GM21723 (cell line): ENCODE results near the gene SMYD3.

Source experiments
- ATAC-seq: cut with Tn5 transposase; IDR thresholded peaks from one replicate; pipeline ENCODE4 v1.9.1; 2021; ENCODE audit warnings: mild to moderate bottlenecking, moderate library complexity; ENCODE audit not compliant: unreplicated experiment

The SMYD3 gene

GRCh38 chr1:246156847-246157246 lies 350.2 kb downstream of the SMYD3 start:
- ATAC-seq = no peak

GRCh38 chr1:246155923-246156322 lies 351.2 kb downstream of the SMYD3 start:
- no peak for ATAC-seq

DNA sequence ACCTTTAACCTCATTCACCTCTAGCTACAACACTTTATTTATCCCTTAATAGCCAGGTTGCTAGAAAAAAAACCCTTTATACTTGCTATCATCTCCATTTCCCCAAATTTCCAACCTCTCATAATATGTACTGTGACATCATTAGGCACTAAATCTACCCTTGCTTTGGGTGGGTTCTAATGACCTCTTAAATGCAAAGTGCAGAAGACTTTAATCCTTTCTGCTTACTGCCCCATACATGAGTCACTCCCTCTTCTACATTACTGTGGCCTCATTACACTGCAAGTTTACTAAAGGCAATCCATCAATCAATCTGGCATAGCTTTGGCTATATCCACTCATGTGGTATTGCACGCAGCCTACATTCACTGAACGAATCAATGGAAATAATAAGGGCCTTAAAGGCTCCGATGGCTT lies 353.3 kb downstream of the SMYD3 start:
- no peak for ATAC-seq

- ATAC-seq = no peak
These were observed 354.1 kb downstream of the SMYD3 start for GRCh38 chr1:246152986-246153431.

DNA sequence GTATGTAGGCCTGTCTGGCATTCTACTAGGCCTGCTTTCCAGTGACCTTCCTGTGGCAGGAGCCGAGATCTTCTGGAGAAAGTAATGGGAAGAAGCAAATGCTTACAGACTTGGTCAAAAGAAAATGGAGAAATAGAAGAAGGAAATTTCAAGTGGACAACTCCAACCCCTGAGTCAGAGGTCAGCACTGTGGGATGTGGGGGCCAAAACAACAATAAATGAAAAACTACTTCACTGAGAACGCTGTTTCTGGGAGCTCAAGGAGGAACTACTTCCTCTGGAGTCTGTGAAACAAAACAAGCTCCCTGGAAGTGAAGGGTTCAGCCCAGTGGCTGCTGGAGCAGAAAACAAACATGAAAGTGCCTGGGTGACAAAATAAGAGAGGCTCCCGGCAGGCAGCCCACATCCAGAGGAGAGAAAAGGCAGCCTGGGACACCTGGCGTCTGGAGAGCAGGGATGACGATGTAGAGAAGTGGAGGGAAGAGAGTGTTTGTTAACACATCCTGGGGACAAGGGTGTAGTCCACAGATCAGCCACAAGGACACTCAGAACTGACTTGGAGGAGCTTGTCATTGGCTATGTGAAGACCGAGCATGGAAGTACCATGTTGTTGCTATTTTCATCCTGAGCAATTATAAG lies 355.2 kb downstream of the SMYD3 start:
- no peak for ATAC-seq

DNA sequence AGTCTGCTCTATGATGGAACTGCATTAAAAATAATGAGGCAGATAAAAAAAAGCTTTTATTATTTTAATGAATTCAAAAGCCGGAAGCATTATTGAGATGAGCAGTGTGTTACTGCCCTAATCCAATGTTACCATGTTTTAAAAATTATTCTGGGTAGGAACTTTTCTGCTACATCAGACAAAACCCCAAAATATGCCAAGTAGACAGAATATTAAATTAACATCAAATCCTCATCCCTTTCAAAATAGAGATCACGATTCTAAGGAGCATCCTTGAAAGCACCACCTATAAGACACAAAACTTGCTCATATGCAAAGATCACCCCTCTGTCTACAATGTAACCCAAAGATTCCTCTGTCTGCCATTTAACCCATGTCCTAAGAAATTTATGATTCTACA lies 357.5 kb downstream of the SMYD3 start:
- ATAC-seq = no peak

DNA sequence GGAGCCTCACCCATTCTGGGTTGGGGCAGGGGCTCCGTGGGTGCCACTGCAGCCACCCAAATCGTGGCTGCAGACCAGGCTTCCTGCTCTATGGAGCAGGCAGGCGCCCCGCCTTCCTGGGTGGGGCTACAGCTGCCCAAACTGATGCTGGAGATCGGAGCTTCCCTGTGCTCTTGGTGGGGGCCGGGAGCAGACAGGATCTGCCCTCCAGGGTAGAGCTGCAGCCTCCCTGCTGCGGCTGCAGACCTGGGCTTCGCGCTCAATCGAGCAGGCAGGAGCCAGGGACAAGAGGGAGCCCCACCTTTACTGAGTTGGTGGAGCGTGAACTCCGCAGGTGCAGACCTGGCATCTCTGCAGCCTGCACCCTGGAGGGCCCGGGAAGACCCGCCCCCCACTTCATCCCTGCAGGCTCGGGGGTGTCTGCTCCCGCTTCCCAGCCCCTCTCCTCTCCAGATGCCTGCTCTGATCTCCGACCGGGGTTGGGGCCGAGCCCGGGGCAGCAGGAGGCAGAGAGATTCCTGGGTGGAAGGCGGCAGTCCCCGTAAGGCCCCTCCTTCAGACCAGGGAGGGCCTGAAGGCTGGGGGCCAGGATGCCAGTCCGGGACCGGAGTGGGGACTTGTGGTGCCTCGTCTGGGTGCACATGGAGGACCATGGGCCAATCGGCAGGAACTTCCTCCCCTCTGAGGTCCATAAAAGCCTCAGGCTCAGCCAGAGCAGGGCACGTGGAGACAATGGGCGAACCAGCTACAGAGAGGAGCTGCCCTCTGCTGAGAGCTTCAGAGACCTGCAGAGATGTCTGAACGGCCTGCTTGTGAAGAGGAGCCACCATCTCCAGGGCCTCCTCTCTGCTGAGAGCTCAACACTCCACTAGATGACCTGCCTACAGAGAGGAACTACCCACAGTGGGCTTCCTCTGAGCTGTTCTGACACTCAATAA lies 359.3 kb downstream of the SMYD3 start:
- no peak for ATAC-seq

- ATAC-seq = no peak
These were observed 360.1 kb downstream of the SMYD3 start for GRCh38 chr1:246146804-246147523.

DNA sequence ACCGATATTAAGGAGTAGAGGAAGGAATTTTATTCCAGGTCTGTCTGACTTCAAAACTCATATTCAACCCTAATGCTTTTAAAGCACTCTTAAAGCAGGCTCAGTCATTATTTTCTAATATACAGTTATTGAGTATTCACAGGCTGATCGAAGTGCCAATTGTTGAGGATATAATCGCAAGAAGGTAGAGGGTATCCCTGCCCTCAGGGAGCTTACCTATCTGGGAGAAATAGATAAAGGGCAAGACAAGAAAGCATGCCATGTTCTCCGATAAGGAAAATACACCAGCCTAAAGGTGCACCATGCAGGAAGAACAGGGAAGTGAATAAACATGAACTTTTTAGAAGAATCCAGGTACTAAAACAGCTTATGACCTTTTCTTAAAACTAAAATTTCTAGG lies 361.2 kb downstream of the SMYD3 start:
- no peak for ATAC-seq

DNA sequence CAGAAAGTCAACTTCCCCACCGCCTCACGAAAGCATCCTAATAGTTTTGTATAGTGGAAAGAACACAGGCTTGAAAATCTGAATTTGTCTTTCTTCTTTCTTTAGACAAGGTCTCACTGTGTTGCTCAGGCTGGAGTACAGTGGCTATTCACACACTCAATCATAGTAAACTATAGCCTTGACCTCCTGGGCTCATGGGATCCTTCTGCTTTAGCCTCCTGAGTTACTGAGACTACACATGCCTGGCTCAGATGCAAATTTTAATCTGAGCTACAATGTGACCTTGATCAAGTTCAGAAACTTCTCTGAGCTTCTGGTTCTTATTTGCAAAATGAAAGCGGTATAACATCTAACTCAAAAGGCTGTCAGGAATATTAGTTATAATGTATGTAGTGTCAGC lies 362.1 kb downstream of the SMYD3 start:
- no peak for ATAC-seq

DNA sequence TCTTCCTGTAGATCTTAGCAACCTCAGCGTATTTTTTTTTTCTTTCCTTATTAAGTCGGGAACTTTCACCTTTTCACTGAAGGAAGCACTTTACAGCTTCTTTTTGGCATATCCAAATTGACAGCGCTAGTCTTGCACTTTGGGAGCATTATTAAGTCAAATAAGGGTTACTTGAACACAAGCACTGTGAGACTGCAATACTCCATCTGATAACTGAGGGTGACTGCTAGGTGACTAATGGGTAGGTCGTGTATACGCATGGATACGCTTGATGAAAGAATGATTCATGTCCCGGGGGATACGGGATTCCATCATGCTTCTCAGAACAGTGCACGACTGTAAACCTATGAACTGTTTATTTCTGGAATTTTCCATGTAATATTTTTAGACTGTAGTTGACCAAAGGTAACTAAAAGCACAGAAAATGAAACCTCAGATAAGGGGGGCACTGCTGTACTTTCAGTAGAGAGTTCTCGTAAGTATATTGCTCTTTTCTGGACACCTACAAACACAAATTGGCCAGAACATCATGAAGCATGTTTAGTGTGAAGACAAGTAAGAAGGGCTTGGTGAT lies 364.7 kb downstream of the SMYD3 start:
- no peak for ATAC-seq

DNA sequence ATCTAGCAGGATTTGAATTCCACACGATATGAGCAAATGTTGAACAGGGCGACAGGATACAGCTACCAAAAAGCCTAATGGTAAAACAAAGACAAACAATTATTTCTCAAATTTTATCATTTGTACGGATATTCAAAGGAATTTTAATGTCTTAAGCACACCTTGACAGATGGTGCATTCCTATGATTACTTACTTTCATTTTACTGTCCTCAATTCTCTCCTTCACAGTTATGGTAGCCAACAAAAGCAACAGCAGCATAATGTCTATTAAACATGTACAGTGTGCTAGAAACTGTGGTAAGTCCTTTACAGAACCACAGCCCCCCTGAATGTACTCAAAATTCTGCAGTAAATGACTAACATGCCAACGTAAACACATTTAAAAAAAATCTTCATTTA lies 365.8 kb downstream of the SMYD3 start:
- ATAC-seq = no peak

DNA sequence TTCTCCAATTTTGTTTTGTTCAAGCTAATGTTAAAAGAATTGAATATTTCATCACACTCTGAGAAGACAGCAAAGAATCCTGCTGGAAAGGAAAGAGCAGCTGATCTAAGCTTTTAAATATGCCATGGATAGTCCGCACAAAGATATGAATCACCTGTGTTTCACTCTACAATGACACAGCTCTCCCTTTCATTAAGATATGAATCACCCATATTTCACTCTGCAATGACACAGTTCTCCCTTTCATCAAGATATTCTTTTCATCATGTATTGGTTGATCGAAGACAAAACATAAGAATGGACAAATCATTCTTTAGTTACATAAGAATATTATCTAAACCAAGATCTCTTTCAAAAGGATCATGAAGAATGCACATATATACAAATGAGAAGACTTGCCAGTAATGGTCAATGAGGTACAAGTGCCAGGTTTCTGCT lies 367.3 kb downstream of the SMYD3 start:
- ATAC-seq = no peak

- no peak for ATAC-seq
These were observed 368.3 kb downstream of the SMYD3 start for GRCh38 chr1:246138781-246139180.

GRCh38 chr1:246136477-246136876 lies 370.6 kb downstream of the SMYD3 start:
- no peak for ATAC-seq

DNA sequence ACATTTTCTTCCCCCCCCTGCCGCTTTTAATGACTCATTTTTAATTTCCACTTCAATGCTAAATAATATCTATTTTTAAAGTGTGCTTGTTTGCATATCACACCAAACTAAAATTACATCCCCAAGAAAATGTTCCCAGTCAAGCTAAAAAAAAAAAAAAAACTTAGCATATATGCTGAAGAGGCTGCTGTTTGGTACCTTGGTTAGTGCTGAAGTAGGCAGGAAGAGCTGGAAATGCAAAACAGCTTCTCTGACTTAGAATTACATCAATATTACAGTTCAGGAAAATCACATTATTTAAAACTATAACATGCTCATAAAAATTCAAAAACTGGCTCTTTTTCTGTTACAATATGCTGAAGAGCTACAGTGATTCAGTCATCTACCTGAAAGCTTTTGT lies 372.3 kb downstream of the SMYD3 start:
- ATAC-seq = no peak

DNA sequence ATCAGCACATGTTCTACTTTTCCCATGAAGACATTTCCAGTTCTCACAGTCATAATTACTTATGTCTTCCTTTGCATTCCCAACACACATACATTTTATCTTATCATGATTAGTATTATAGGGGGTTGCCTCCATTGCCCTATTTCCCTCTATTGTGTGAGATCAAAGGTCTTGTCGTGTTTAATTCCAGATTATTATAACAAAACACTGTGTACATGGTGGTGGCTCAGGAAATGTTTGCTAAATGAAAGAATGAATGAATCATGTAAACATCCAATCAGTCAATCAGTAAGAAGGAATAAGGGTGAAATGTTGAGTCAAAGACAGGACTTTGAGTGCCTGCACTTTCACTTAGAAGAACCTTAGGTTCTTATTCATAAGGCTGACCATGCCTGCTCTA lies 376.0 kb downstream of the SMYD3 start:
- ATAC-seq = no peak

DNA sequence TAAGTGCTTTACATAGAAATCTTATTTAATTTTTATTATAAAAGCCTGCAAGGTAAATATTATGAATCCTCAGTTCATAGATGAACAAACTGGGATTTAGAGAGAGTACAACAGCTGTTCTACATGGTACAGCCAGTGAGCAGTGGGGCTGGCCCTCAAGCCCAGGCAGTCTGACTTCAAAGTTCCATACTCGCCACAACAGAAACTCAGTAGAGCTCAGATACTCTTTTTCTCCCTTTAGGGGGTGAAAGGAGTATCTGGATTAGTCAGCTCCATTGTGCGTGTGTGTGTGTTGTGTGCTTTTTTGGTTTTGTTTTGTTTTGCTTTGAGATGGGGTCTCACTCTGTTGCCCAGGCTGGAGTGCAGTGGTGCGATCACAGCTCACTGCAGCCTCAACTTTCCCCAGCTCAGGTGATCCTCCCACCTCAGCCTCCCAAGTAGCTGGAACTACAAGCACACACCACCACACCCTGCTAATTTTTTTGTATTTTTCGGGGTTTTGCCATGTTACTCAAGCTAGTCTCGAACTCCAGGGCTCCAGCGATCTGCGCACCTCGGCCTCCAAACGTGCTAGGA lies 378.5 kb downstream of the SMYD3 start:
- peak; percentile 62 for ATAC-seq

- no peak for ATAC-seq
These were observed 380.5 kb downstream of the SMYD3 start for GRCh38 chr1:246126580-246126979.

DNA sequence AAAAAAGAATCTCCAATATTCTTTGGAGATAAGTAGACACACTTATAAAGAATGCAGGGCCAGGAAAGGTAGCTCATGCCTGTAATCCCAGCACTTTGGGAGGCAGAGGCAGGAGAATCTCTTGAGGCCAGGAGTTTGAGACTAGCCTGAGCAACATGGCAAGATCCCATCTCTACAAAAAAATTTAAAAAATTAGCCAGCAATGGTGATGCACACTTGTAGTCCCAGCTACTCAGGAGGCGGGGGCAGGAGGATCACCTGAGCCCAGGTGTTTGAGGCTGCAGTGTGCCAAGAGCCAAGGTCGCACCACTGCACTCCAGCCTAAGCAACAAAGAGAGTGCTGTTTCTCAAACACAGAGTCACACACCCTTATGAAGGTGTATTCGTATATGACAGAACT lies 385.0 kb downstream of the SMYD3 start:
- no peak for ATAC-seq

- ATAC-seq = no peak
These were observed 385.5 kb downstream of the SMYD3 start for GRCh38 chr1:246121533-246121932.
